NT2/D1 (cell line): ENCODE data around the gene SIPA1L2.

ENCODE experiments used
- SUZ12 ChIP-seq: IDR thresholded peaks from 2 replicates; pipeline ENCODE4 v1.6.1; 2011; ENCODE audit not compliant: insufficient read length, insufficient read depth; ENCODE audit errors: extremely low read depth
- YY1 ChIP-seq: IDR thresholded peaks from 2 replicates; pipeline ENCODE4 v1.6.1; 2011; ENCODE audit not compliant: insufficient read length, insufficient read depth
- ZNF274 ChIP-seq: IDR thresholded peaks from 2 replicates; pipeline ENCODE4 v1.6.1; 2011; ENCODE audit warnings: mild to moderate bottlenecking, low read depth, low read length

DNA sequence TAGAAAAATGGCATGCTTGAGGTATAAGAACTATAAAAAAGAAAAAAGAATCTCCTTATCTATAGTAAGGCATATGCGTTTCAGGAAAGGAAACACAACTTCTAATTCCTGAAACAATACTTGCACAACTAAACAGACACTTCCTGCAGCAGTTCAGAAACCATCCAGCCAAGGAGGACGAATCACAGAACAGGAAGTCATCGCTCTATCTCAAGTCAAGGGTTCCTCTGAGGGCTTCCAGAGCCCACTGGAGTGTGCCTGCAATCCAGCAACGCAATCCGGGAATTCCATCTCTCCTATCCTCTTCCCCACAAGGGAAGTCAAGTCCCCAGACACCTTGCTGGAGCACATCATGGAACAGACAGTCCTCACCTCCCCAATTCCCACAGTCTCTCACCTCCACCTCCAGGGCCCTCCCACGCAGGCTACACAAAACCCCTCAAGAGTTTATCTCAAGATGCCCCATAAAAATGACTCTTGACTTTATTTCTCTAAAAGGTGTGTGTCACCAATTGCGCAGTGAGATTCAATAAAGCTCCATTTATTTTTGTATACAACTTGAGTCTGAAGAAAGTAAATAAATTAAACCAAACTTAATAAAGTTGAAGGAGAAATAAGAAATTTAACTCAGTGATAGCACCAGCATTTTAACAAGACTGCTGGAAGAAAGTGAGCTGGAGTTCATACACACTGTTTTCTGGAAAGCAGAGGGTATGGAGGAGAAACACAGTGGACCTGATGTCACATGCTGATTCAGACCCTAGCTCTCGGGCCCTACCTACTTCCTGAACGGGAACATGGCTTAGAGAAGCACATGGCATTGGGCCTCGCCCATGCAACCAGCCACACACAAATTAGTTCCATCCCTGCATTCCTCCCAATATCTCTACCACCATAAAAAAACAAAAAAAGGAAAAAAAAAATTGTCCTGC, 39.9 kb downstream of the SIPA1L2 start:
- no peak for TF ChIP-seq SUZ12
- no peak for TF ChIP-seq YY1
- no peak for TF ChIP-seq ZNF274
